Loucy (cell line): ENCODE data around the gene POLRMT.

Experiments
- H2AFZ ChIP-seq: fragments of 200-600 bp; sonication (generic); 2 replicates; pipeline ENCODE4 v1.6.0; 2016; ENCODE audit warnings: antibody characterized with exemption, mild to moderate bottlenecking, low read length, moderate library complexity
- H3F3A ChIP-seq: fragments of 200-600 bp; 2 replicates; pipeline ENCODE4 v1.6.0; 2016; ENCODE audit warnings: antibody characterized with exemption, low read depth, mild to moderate bottlenecking
- H3K27me3 ChIP-seq: fragments of 200-600 bp; sonication (generic); 2 replicates; pipeline ENCODE4 v1.6.1; 2014; ENCODE audit warnings: low read length, mild to moderate bottlenecking; ENCODE audit not compliant: insufficient read depth, poor library complexity, severe bottlenecking
- H3K36me3 ChIP-seq: fragments of 200-600 bp; sonication (generic); 2 replicates; pipeline ENCODE4 v1.6.1; 2016; ENCODE audit warnings: low read length; ENCODE audit not compliant: insufficient read depth
- H3K4me1 ChIP-seq: fragments of 200-600 bp; sonication (generic); 2 replicates; pipeline ENCODE4 v1.5.1; 2014; ENCODE audit warnings: low read length, mild to moderate bottlenecking; ENCODE audit not compliant: insufficient read depth, poor library complexity, severe bottlenecking
- H3K4me2 ChIP-seq: fragments of 200-600 bp; sonication (generic); 2 replicates; pipeline ENCODE4 v1.6.0; 2014; ENCODE audit warnings: antibody characterized with exemption, low read length, low read depth, mild to moderate bottlenecking; ENCODE audit not compliant: poor library complexity, severe bottlenecking
- H3K4me3 ChIP-seq: fragments of 200-600 bp; sonication (generic); 2 replicates; pipeline ENCODE4 v1.5.1; 2014; ENCODE audit warnings: low read length, mild to moderate bottlenecking, mixed read lengths; ENCODE audit not compliant: poor library complexity, severe bottlenecking
- H3K79me2 ChIP-seq: fragments of 200-600 bp; sonication (generic); 2 replicates; pipeline ENCODE4 v1.6.1; 2014; ENCODE audit warnings: low read length; ENCODE audit not compliant: insufficient read depth
- H3K9ac ChIP-seq: fragments of 200-600 bp; sonication (generic); 2 replicates; pipeline ENCODE4 v1.6.0; 2014; ENCODE audit warnings: mild to moderate bottlenecking, low read depth, low read length, moderate library complexity; ENCODE audit not compliant: poor library complexity, severe bottlenecking
- H3K9me2 ChIP-seq: fragments of 200-600 bp; sonication (generic); replicated peaks from 2 replicates; pipeline ENCODE4 v1.6.1; 2016; ENCODE audit warnings: low read depth, low read length, mixed read lengths
- H3K9me3 ChIP-seq: fragments of 200-600 bp; sonication (generic); 2 replicates; pipeline ENCODE4 v1.6.1; 2014; ENCODE audit warnings: mild to moderate bottlenecking, antibody characterized with exemption, low read length, low read depth; ENCODE audit not compliant: insufficient read depth
- H4K20me1 ChIP-seq: fragments of 200-600 bp; sonication (generic); 2 replicates; pipeline ENCODE4 v1.6.0; 2014; ENCODE audit warnings: antibody characterized with exemption, low read length, mild to moderate bottlenecking; ENCODE audit not compliant: insufficient read depth, poor library complexity, severe bottlenecking
- EZH2phosphoT487 ChIP-seq: fragments of 200-600 bp; IDR thresholded peaks from 2 replicates; pipeline ENCODE4 v1.6.1; 2018; ENCODE audit warnings: antibody characterized with exemption, mild to moderate bottlenecking, moderate library complexity, borderline replicate concordance
- TF ChIP-seq, protein P1 (sequence below): fragments of 200-600 bp; sonication (generic); conservative IDR thresholded peaks from 2 replicates; pipeline ENCODE4 v1.5.1; 2014; ENCODE audit warnings: mild to moderate bottlenecking, antibody characterized with exemption, low read length

POLRMT gene

DNA sequence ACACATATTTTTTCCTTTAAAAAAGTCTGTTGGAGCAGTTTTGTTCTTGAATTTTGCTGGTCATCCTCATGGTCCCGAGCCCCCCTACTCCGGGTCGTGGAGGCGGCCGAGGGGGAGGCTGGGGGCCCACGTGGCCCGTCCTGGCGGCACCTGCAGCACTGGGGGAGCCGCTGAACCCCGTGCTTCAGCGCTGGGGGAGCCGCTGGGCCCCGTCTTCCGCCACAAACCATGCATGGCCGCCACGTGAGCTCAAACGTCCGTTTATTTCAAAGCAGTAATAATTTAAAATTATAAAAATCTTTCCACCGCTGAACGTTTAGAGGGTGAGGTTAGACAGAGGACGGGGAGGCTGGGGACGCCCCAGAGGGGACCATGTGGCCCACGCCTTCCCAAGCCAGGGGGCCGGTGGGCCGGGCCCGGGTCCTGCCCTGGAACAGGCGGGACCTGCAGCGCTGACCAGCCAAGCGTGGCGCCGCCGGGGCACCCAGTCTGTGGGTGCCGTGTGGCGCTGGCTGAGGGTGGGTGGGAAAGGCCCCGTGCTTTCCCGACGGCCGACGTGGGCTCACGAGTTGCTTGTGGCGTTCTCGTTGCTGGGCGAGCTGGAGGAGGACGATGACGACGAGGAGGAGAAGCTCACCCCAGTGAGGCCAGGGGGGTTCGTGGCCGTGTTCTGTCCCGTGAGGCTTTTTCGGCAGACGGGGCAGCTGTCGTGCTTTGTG, 14.4 kb upstream of the POLRMT start:
- TF ChIP-seq, protein P1, sequence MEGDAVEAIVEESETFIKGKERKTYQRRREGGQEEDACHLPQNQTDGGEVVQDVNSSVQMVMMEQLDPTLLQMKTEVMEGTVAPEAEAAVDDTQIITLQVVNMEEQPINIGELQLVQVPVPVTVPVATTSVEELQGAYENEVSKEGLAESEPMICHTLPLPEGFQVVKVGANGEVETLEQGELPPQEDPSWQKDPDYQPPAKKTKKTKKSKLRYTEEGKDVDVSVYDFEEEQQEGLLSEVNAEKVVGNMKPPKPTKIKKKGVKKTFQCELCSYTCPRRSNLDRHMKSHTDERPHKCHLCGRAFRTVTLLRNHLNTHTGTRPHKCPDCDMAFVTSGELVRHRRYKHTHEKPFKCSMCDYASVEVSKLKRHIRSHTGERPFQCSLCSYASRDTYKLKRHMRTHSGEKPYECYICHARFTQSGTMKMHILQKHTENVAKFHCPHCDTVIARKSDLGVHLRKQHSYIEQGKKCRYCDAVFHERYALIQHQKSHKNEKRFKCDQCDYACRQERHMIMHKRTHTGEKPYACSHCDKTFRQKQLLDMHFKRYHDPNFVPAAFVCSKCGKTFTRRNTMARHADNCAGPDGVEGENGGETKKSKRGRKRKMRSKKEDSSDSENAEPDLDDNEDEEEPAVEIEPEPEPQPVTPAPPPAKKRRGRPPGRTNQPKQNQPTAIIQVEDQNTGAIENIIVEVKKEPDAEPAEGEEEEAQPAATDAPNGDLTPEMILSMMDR = no peak
- no peak for TF ChIP-seq EZH2phosphoT487
- no peak overlapping the region for H3K9ac ChIP-seq
- no peaks in the 10 kb centered on the region for H3K27me3 ChIP-seq
- H3F3A ChIP-seq = no peaks in the 10 kb centered on the region
- no peaks in the 10 kb centered on the region for H3K9me2 ChIP-seq
- peaks cover 10% of the 10 kb centered on the region for H3K79me2 ChIP-seq
- no peak overlapping the region for H2AFZ ChIP-seq
- peaks cover 58% of the 10 kb centered on the region; the same call in 1 of the 2 replicates for H3K36me3 ChIP-seq
- H3K4me2 ChIP-seq = no peak overlapping the region
- H4K20me1 ChIP-seq = peaks cover 18% of the 10 kb centered on the region
- no peaks in the 10 kb centered on the region for H3K9me3 ChIP-seq
- H3K4me3 ChIP-seq = no peak overlapping the region
- H3K4me1 ChIP-seq = no peaks in the 10 kb centered on the region

DNA sequence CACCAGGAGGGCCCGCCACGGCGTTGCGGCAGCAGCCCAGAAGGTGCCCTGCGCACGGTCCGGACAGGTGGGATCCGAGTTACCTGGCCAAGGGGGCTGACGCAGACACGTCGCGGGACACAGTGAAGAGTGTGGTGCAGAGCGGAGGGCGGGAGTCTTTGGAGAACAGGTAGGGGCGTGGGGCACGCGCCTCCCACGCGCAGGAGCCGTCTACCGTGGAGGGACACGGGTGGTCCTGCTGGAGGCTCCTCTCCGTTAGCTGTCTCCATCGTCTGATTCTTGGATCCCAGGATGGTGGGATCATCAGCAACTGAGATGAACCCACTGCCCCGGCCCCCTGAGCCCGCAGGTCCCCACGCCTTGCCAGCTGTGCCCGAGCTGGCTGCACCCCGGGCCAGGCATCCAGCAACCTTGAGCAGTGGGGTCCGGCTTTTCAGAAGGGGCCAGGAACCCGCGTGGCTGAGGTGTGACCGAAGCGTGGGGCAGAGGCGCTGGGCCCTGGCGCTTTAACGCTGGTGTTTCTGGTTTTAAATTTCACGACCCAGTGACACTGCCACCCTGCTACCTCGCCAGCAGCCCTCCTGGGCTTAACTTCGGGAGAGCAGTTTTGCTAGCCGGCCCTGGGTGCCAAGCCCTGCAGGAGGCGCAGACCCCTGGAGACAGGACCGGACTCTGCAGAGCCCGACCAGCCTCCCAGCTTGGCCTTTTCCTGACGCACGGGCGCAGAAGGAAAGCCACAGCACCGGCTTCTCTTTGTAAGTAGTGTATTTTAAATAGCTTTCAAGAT, 13.6 kb upstream of the POLRMT start:
- H3K4me2 ChIP-seq = no peak overlapping the region
- H3K9me3 ChIP-seq = no peaks in the 10 kb centered on the region
- H4K20me1 ChIP-seq = peaks cover 11% of the 10 kb centered on the region
- H3K4me3 ChIP-seq = no peak overlapping the region
- H3K4me1 ChIP-seq = no peaks in the 10 kb centered on the region
- no peak overlapping the region for H3K9ac ChIP-seq
- H3K36me3 ChIP-seq = peaks cover 50% of the 10 kb centered on the region; the same call in 1 of the 2 replicates
- no peak overlapping the region for H2AFZ ChIP-seq
- H3K9me2 ChIP-seq = no peaks in the 10 kb centered on the region
- no peaks in the 10 kb centered on the region for H3K27me3 ChIP-seq
- no peaks in the 10 kb centered on the region for H3F3A ChIP-seq
- TF ChIP-seq, protein P1 = no peak
- no peak for TF ChIP-seq EZH2phosphoT487
- H3K79me2 ChIP-seq = peaks cover 3% of the 10 kb centered on the region; the same call in 1 of the 2 replicates

DNA sequence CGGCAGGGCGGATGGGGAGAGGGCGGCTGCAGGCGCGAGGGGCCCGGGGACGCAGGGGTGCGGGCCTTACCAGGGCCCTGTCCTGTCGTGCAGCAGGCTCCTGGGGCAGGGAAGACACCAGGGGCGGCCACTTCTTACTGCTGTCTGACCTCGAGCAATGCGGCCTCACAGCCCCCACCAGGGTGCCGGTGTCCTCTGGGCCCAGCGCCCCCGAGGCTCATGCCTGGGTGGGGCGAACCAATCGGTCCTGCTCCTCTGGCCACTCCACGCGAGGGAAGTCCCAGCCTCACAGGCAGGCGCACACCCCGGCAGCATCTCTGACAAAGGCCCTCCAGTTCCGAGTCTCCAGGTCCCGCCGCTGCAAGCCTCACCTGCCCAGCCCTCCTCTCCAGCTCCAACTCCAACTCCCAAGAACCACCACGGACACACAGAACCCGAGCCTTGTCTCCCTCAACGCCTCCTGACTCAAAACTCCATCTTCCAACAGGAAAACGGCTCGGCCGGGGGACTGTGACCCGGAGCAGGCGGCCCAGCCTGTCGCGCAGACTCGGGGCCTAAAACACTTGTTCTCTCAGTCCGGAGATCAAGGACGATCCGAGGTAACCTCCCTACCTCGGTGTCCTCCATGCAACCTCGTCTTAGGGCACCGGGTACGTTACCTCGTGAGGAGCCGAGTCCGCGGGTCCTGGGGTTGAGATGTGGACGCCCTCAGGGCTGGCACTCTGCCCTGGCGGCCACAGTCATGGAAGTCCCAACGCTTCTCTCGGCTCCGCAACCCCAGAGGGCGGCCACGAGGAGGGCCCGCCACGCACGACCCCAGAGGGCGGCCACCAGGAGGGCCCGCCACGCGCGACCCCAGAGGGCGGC, 12.8 kb upstream of the POLRMT start:
- H3K9me2 ChIP-seq = no peaks in the 10 kb centered on the region
- H2AFZ ChIP-seq = no peak overlapping the region
- TF ChIP-seq, protein P1 = no peak
- TF ChIP-seq EZH2phosphoT487 = no peak
- H3K36me3 ChIP-seq = peaks cover 43% of the 10 kb centered on the region; the same call in 1 of the 2 replicates
- H3K9me3 ChIP-seq = no peaks in the 10 kb centered on the region
- no peak overlapping the region for H3K9ac ChIP-seq
- H3K4me2 ChIP-seq = no peak overlapping the region
- H3F3A ChIP-seq = no peaks in the 10 kb centered on the region
- H4K20me1 ChIP-seq = peaks cover 7% of the 10 kb centered on the region
- H3K4me3 ChIP-seq = no peak overlapping the region
- H3K27me3 ChIP-seq = no peaks in the 10 kb centered on the region
- no peaks in the 10 kb centered on the region for H3K79me2 ChIP-seq
- H3K4me1 ChIP-seq = no peaks in the 10 kb centered on the region
